GM12864 (cell line): ENCODE data around the gene ZNF275.
"Not testable (repeated sequence)": the region's sequence is repeated elsewhere in the genome, so short reads cannot be mapped to it uniquely, and the experiment has no call there.

ENCODE experiments used
- DNase-seq: peaks from one replicate; pipeline ENCODE4 v3.0.0-alpha.2; 2011; ENCODE audit warnings: low read depth
- H3K4me3 ChIP-seq: 2 replicates; pipeline ENCODE4 v1.5.1; 2011; ENCODE audit warnings: mild to moderate bottlenecking, low read depth, low read length, control low read depth
- TF ChIP-seq, protein P1 (sequence below): IDR thresholded peaks from 2 replicates; pipeline ENCODE4 v1.5.1; 2011; ENCODE audit warnings: low read depth, mild to moderate bottlenecking, moderate library complexity, low read length, control low read depth, inconsistent platforms; ENCODE audit errors: missing control alignments

ZNF275 gene

DNA sequence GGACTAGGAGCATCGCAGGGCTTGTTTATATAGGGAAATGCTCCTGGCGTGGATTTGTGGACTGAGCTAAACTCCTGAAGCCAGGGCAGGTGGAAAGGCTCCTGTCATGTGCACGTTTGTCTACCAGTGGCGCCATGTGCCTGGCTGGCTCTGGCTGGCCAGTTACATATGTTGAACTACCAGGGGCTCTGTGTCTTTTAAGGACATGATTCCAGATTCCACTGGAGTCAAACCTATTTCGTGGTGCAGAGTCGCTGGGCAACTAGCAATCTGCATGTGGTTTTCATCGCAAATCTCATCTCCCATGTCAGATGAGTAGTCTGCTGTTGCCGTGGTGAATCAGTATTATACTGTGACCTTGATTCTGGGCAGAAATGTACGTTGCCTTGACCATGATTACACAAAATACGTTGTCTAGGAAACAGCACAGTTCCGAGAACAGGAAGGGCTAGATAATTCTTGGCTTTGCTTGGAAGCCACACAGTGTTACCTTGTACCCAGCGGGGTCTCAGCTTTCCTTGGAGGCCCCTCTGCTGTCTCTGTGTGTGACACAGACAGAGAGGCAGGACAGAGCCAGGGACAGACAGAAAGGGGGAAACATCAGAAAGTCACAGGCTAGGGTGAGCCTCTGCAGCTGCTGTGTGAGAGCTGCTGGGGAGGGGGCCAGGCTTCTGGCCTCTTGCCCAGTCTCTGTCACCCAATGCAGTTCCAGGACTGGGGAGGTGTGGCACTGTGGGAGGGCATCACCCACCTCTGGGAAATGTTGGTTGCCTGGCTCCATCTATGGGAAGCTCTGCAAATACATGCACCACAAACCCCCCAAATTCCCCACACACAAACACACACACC, 48.0 kb downstream of the ZNF275 start:
- no peak for DNase-seq
- TF ChIP-seq, protein P1, sequence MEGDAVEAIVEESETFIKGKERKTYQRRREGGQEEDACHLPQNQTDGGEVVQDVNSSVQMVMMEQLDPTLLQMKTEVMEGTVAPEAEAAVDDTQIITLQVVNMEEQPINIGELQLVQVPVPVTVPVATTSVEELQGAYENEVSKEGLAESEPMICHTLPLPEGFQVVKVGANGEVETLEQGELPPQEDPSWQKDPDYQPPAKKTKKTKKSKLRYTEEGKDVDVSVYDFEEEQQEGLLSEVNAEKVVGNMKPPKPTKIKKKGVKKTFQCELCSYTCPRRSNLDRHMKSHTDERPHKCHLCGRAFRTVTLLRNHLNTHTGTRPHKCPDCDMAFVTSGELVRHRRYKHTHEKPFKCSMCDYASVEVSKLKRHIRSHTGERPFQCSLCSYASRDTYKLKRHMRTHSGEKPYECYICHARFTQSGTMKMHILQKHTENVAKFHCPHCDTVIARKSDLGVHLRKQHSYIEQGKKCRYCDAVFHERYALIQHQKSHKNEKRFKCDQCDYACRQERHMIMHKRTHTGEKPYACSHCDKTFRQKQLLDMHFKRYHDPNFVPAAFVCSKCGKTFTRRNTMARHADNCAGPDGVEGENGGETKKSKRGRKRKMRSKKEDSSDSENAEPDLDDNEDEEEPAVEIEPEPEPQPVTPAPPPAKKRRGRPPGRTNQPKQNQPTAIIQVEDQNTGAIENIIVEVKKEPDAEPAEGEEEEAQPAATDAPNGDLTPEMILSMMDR, result no peak
- no peak overlapping the region for H3K4me3 ChIP-seq

DNA sequence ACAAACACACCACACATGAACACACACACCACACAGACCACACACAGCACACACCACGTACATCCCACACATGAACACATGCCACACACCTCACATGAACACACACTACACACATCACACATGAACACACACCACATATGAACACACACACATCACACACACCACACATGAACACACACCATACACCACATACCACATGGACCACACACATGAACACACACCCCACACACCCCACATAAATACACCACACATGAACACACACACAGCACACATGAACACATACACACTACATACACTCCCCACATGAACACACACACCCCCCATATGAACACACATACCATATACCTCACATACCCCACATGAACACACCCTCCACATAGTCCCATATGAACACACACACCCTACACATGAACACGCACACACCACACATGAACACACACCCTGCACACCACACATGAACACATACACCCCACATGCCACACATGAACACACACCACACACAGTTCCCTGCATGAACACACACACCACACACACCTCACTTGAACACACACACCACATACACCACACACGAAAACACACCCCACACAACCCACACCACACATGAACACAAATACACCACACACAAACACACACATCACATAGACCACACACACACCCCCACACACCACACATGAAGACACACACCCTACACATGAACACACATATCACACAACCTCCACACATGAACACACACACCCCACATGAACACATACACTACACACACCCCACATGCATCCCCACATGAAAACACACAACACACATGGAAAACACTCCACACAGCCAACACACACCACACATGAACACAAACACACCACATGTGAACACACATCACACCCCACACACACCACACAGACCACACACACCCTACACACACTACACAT, 48.9 kb downstream of the ZNF275 start:
- H3K4me3 ChIP-seq, result no peak overlapping the region
- DNase-seq, result no peak
- TF ChIP-seq, protein P1, result no peak

DNA sequence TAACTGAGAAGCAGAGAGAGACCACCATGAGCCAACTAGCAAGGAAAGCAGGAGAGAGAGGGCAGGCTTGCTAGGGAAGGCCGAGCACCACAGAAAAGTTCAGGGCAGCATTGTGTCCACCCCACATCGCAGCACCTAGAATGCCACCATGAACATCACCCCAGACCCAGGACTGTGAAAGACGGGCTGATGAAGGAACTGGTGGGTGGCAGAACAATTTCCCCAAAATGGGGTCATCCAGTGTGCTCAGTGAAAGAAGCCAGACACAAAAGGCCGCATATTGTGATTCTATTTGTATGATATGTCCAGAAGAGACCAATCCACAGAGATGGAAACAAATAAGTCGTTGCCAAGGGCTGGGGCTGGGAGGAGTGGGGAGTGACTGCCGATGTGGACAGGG, 50.4 kb downstream of the ZNF275 start:
- TF ChIP-seq, protein P1, result no peak
- DNase-seq, result no peak
- no peak overlapping the region for H3K4me3 ChIP-seq

DNA sequence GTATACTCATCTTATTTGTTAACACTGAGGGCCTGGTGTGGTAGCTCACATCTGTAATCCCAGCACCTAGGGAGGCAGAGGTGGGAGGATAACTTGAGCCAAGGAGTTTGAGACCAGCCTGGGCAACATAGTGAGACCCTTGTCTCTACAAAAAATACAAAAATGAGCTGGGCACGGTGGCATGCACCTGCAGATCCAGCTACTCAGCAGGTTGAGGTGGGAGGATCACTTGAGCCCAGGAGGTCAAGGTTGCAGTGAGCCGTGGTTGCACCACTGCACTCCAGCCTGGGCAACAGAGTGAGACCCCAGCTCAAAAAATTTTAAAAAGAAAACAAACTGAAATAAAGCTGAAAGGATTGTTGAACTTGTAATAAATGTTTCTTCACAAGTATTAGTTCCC, 51.0 kb downstream of the ZNF275 start:
- DNase-seq, H3K4me3 ChIP-seq: not testable (repeated sequence)

DNA sequence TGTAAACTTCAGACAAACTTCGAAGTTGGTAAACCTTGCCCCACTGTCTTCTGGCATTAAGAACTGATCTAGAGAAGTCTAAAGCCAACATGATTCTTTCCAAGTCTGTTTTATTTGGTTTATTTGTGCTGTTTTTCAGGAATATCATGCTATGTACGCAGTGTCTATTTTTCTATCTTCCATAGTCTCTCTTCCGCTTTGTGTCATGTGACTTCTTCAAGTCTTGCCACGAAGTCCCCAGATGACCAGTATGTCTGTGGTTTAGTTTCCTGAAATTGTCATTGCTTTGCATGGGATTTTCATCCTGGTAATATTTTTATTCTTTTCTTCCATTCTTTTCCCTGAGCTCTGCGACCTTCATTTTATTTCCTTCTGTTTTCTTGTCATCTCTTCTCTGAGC, 52.1 kb downstream of the ZNF275 start:
- H3K4me3 ChIP-seq, result no peak overlapping the region
- TF ChIP-seq, protein P1, result no peak
- DNase-seq, result no peak

DNA sequence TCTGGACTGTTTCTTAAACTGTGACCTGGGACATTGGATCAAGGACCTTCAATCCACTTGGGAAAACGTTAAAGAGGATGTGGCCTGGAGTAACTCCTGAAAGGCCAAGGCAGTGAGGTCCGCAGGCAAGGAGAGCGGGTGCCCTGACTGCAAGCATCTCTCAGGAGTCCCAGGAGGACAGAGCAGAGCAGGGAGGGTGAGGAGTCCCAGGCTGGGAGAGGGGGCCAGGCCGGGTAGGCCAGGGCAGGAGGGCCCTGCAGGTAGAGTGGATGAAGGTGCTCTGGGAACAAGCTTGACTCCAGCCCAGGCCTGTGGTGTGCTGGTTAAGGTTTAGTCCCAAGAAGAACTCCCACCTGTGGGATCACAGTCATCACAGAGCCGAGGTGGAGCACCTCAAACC, 53.4 kb downstream of the ZNF275 start:
- H3K4me3 ChIP-seq, result no peak overlapping the region
- TF ChIP-seq, protein P1, result no peak
- DNase-seq, result no peak

DNA sequence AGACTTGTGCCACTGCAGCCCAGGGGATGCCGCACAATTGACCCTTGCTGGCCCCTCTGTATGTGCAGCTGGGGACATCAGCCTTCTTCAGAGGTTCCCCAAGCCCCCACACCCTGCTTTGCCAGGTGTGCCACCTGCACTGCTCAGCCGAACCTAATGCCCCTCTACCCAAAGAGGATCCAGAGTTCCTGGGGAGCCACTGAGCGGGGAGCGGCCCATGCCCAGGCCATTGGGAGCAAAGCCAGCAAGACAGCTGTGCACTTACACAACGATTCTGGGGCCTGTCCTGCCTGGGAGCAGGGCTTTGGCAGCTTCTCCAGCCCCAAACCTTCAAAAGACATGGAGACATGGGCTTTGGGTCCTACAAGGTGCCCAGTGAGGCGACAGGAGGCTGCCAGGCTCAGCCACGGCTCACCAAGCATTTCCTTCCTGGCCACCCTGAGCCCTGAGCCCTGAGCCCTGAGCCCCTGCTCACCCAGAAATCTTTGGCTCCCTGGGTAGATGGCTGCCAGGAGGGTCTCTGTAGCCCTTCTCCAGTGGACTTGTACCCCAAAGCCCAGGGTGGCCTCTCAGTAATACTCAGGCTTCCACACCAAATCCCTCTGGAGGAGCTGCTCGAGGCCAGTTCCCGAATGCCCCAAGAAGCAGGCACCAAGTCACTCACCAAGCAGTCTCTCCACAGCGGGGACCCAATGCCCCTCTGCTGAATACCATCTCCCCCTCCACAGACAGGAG, 54.2 kb downstream of the ZNF275 start:
- TF ChIP-seq, protein P1, result no peak
- DNase-seq, result no peak
- no peak overlapping the region for H3K4me3 ChIP-seq
